IPS-18a (cell line): ENCODE data around the gene RBM3.
"Not testable (repeated sequence)": the region's sequence is repeated elsewhere in the genome, so short reads cannot be mapped to it uniquely, and the experiment has no call there.

Source experiments
- H3K27ac ChIP-seq: one replicate; pipeline ENCODE4 v1.5.1; 2013; ENCODE audit warnings: low read length
- H3K27me3 ChIP-seq: one replicate; pipeline ENCODE4 v1.6.1; 2013; ENCODE audit warnings: mild to moderate bottlenecking, low read length; ENCODE audit not compliant: control insufficient read depth, insufficient read depth
- H3K36me3 ChIP-seq: one replicate; pipeline ENCODE4 v1.6.1; 2013; ENCODE audit warnings: low read depth, low read length; ENCODE audit not compliant: control insufficient read depth
- H3K4me1 ChIP-seq: one replicate; pipeline ENCODE4 v1.6.1; 2013; ENCODE audit warnings: low read depth, low read length; ENCODE audit not compliant: control insufficient read depth
- H3K4me3 ChIP-seq: one replicate; pipeline ENCODE4 v1.5.1; 2013; ENCODE audit warnings: low read length
- H3K9ac ChIP-seq: one replicate; pipeline ENCODE4 v1.6.1; 2013; ENCODE audit warnings: mild to moderate bottlenecking, low read length, moderate library complexity
- H3K9me3 ChIP-seq: one replicate; pipeline ENCODE4 v1.6.1; 2013; ENCODE audit warnings: low read depth, low read length; ENCODE audit not compliant: control insufficient read depth

Gene RBM3

GRCh38 chrX:48574270-48575266 is at the start of gene RBM3:
TSS of gene RBM3 (plus strand) at chrX:48574484. CDS start at chrX:48575181, 697 bp downstream.
- Histone ChIP-seq H3K27me3 (no peaks in the 10 kb centered on the region), H3K36me3 (peaks cover 42% of the 10 kb centered on the region), H3K27ac (peak within 1 kb of the TSS; percentile 93), H3K4me1 (peaks cover 4% of the 10 kb centered on the region), H3K4me3 (peak within 1 kb of the TSS; percentile 86), H3K9me3 (peaks cover 7% of the 10 kb centered on the region), H3K9ac (peak within 1 kb of the TSS; percentile 98)

DNA sequence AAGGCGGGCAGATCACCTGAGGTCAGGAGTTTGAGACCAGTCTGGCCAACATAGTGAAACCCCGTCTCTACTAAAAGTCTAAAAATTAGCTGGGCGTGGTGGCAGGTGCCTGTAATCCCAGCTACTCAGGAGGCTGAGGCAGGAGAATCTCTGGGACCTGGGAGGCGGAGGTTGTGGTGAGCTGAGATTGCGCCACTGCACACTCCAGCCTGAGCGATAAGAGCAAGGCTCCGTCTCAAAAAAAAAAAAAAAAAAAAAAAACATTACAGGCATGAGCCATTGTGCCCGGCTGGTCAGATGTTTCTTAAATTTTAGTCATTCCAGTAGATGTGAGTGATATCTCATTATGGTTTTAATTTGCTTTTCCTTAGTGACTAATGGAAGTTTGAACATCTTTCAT is 48.4 kb upstream of the RBM3 start:
- H3K9me3 ChIP-seq, H3K9ac ChIP-seq, H3K27ac ChIP-seq, H3K4me1 ChIP-seq, H3K4me3 ChIP-seq, H3K27me3 ChIP-seq: not testable (repeated sequence)
- H3K36me3 ChIP-seq: peaks cover 20% of the 10 kb centered on the region

DNA sequence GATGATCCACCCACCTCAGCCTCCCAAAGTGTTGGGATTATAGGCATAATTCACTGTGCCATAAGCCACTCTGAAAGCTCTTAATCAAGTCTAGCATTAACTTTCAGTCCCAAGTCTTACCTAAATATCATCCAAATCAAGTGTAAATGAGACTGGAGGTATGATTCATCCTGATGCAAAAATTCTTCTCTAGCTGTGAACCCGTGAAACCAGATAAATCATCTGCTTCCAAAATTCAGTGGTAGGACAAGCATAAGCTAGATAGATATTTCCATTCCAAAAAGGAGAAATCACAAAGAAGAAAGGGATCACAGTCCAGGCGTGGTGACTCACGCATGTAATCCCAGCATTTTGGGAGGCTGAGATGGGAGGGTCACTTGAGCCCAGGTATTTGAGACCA is 43.5 kb upstream of the RBM3 start:
- Histone ChIP-seq H3K9me3 (peaks cover 6% of the 10 kb centered on the region), H3K36me3 (peaks cover 11% of the 10 kb centered on the region), H3K9ac (no peak overlapping the region), H3K27me3 (no peaks in the 10 kb centered on the region), H3K27ac (no peak overlapping the region), H3K4me1 (no peaks in the 10 kb centered on the region), H3K4me3 (no peak overlapping the region)

- Histone ChIP-seq H3K27me3 (no peaks in the 10 kb centered on the region), H3K4me3 (no peak overlapping the region), H3K36me3 (peaks cover 11% of the 10 kb centered on the region), H3K9me3 (peaks cover 6% of the 10 kb centered on the region), H3K9ac (no peak overlapping the region), H3K27ac (no peak overlapping the region), H3K4me1 (no peaks in the 10 kb centered on the region)
These were observed 42.8 kb upstream of the RBM3 start for GRCh38 chrX:48531358-48531959.

GRCh38 chrX:48532161-48532560 is 42.1 kb upstream of the RBM3 start:
- H3K27ac ChIP-seq: no peak overlapping the region
- no peak overlapping the region for H3K4me3 ChIP-seq
- no peaks in the 10 kb centered on the region for H3K27me3 ChIP-seq
- peaks cover 6% of the 10 kb centered on the region for H3K9me3 ChIP-seq
- no peaks in the 10 kb centered on the region for H3K4me1 ChIP-seq
- no peak overlapping the region for H3K9ac ChIP-seq
- peaks cover 8% of the 10 kb centered on the region for H3K36me3 ChIP-seq

DNA sequence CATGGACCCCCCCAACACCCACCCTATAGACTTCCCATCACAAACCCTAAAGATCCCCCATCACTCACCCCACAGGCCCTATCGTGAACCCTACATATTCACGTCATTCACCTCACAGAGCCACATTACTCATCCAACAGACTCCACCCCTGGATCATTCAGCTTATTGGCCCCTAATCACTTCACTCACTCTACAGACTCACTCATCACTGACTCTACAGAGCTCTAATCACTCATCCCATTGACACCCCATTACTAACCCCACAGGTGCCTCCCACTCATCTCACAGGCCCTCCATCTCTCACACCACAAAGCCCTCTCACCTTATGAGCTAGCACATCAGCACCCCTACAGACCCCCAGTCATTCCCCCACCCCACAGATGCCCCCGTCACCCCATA is 41.1 kb upstream of the RBM3 start:
- Histone ChIP-seq H3K27ac (no peak overlapping the region), H3K27me3 (no peaks in the 10 kb centered on the region), H3K9ac (no peak overlapping the region), H3K9me3 (peaks cover 6% of the 10 kb centered on the region), H3K4me3 (no peak overlapping the region), H3K36me3 (peaks cover 5% of the 10 kb centered on the region), H3K4me1 (no peaks in the 10 kb centered on the region)

- no peak overlapping the region for H3K9ac ChIP-seq
These were observed 35.5 kb upstream of the RBM3 start for GRCh38 chrX:48538641-48539344.

DNA sequence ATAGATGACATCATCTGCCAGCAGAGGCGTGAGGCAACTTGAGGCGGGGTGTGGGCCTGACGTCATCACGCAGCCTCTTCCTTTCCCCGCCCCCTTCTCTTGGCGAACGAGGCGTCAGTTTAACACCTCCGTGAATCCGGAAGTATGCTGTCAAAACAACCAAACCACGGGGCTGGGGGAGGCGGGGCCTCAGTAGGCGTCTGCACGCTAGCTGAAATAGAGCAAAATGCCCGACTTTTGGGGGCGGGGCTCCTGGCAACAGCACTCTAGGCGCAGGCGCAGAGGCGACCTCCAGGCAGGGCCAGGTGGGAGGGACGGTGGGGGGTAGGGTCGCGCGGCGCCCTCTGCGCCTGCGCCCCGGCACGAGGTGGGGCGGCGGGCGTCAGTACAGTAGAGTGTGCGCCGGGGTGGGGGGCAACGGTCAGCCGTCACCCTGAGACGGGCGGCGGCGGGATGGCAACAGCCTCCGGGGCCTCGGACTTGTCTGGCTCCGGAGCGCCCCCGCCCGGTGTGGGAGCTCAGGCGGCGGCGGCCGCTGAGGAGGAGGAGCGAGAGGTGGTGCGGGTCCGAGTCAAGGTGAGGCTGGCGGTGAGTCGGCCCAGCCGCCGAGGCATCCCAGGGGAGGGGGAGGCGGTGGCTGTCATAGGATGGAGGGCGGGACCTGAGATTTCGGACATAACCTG is 34.8 kb upstream of the RBM3 start, which contains the start of gene TBC1D25:
TSS of gene TBC1D25 (plus strand) at position 370 of the 683 bp plus-strand sequence. CDS start at position 454, 84 bp downstream.
- H3K9ac ChIP-seq: no peak within 1 kb of the TSS
- no peaks in the 10 kb centered on the region for H3K4me1 ChIP-seq
- no peaks in the 10 kb centered on the region for H3K36me3 ChIP-seq
- H3K27me3 ChIP-seq: no peaks in the 10 kb centered on the region
- H3K9me3 ChIP-seq: peaks cover 8% of the 10 kb centered on the region
- no peak within 1 kb of the TSS for H3K27ac ChIP-seq
- peak within 1 kb of the TSS; percentile 67 for H3K4me3 ChIP-seq

More at GRCh38 chrX:48538641-48539344, 35.5 kb upstream of the RBM3 start:
- Histone ChIP-seq H3K36me3 (no peaks in the 10 kb centered on the region), H3K4me1 (no peaks in the 10 kb centered on the region), H3K27me3 (no peaks in the 10 kb centered on the region), H3K27ac (no peak overlapping the region), H3K4me3 (no peak overlapping the region), H3K9me3 (peaks cover 8% of the 10 kb centered on the region)

DNA sequence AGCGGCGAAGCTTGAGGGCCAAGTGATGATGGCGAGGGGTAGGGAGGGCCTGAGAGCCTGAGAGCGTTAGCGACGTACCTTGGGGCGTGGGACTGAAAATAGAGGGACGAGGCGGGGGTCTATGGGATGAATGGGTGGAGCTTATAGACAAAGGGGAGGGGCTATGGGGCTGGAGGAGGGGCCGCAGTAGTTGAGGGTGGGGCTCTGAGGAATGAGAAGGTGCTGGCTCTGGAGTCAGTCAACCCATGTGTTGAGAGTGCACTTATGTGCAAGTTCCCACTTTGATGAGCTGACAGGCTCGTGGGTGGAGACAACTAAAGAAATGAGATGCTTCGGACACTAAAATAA is 34.3 kb upstream of the RBM3 start:
- Histone ChIP-seq H3K27me3 (no peaks in the 10 kb centered on the region), H3K9me3 (peaks cover 8% of the 10 kb centered on the region), H3K27ac (no peak overlapping the region), H3K4me1 (no peaks in the 10 kb centered on the region), H3K36me3 (no peaks in the 10 kb centered on the region), H3K9ac (no peak overlapping the region), H3K4me3 (peak overlapping the region; percentile 67)

GRCh38 chrX:48540480-48540879 is 33.8 kb upstream of the RBM3 start:
- Histone ChIP-seq H3K27me3 (no peaks in the 10 kb centered on the region), H3K4me1 (no peaks in the 10 kb centered on the region), H3K9ac (no peak overlapping the region), H3K27ac (no peak overlapping the region), H3K36me3 (no peaks in the 10 kb centered on the region), H3K9me3 (peaks cover 8% of the 10 kb centered on the region), H3K4me3 (peak overlapping the region; percentile 67)
